WTC11 (cell line): ENCODE data around the gene GSX1. TPM values are rescaled to one million over a fixed set of nuclear protein-coding genes. Genes with fewer than 3 reads are reported as not detected.

Source experiments
- ATAC-seq: fragments of 200-7000 bp; cut with Tn5 transposase; 2 replicates; pipeline ENCODE4 v1.10.0; 2021; ENCODE audit warnings: mild to moderate bottlenecking, moderate library complexity
- CTCF ChIA-PET: fragments of 300-600 bp; sonication (Branson Sonifier 250); formaldehyde crosslinking; loops from one replicate; lab custom pipeline; 2021; ENCODE audit warnings: antibody characterized with exemption; lab: Charles Lee
- POLR2A ChIA-PET: fragments of 350-600 bp; sonication (Branson Sonifier 250); formaldehyde crosslinking; loops from one replicate; lab custom pipeline; 2021; ENCODE audit warnings: antibody characterized with exemption; lab: Charles Lee
- DNase-seq: peaks from one replicate; pipeline ENCODE4 v3.0.0; 2021; ENCODE audit warnings: low spot score
- H3K27ac Mint-ChIP-seq: 2 replicates; pipeline ENCODE4 v1.8.0; 2021; ENCODE audit warnings: mixed read lengths
- H3K27me3 Mint-ChIP-seq: 2 replicates; pipeline ENCODE4 v1.8.0; 2021; ENCODE audit warnings: low read depth, mild to moderate bottlenecking, moderate library complexity, mixed read lengths
- H3K36me3 Mint-ChIP-seq: 2 replicates; pipeline ENCODE4 v1.8.0; 2021; ENCODE audit warnings: mixed read lengths
- H3K4me1 Mint-ChIP-seq: 2 replicates; pipeline ENCODE4 v1.8.0; 2022; ENCODE audit warnings: mixed read lengths
- H3K4me3 Mint-ChIP-seq: 2 replicates; pipeline ENCODE4 v1.8.0; 2021; ENCODE audit warnings: mild to moderate bottlenecking, moderate library complexity, mixed read lengths
- H3K9me3 Mint-ChIP-seq: 2 replicates; pipeline ENCODE4 v1.8.0; 2021; ENCODE audit warnings: mixed read lengths
- AFF4 ChIP-seq: sonication (generic); formaldehyde crosslinking; IDR thresholded peaks from 2 replicates; pipeline ENCODE4 v1.8.1; 2023; ENCODE audit warnings: mild to moderate bottlenecking, missing genetic modification reagents, borderline replicate concordance
- ATF6 ChIP-seq: sonication (generic); formaldehyde crosslinking; IDR thresholded peaks from 2 replicates; pipeline ENCODE4 v1.8.1; 2023; ENCODE audit warnings: mild to moderate bottlenecking, missing genetic modification reagents
- CREB1 ChIP-seq: sonication (generic); formaldehyde crosslinking; IDR thresholded peaks from 2 replicates; pipeline ENCODE4 v1.8.0; 2023; ENCODE audit warnings: mild to moderate bottlenecking, missing genetic modification reagents
- ELF4 ChIP-seq: sonication (generic); formaldehyde crosslinking; IDR thresholded peaks from 2 replicates; pipeline ENCODE4 v1.8.1; 2022; ENCODE audit warnings: low read depth, mild to moderate bottlenecking, moderate library complexity, missing genetic modification reagents
- ERG ChIP-seq: fragments of 250-450 bp; sonication (Bioruptor Pico); IDR thresholded peaks from 2 replicates; pipeline ENCODE4 v1.8.0; 2021; ENCODE audit warnings: mild to moderate bottlenecking
- ETV6 ChIP-seq: sonication (generic); formaldehyde crosslinking; IDR thresholded peaks from 2 replicates; pipeline ENCODE4 v1.8.1; 2022; ENCODE audit warnings: mild to moderate bottlenecking, missing genetic modification reagents
- FOXK1 ChIP-seq: sonication (generic); formaldehyde crosslinking; IDR thresholded peaks from 2 replicates; pipeline ENCODE4 v1.8.0; 2022; ENCODE audit warnings: mild to moderate bottlenecking, moderate library complexity, missing genetic modification reagents
- GRHL2 ChIP-seq: fragments of 250-450 bp; sonication (Bioruptor Pico); IDR thresholded peaks from 2 replicates; pipeline ENCODE4 v1.8.0; 2022; ENCODE audit warnings: mild to moderate bottlenecking, moderate library complexity; ENCODE audit not compliant: insufficient replicate concordance, severe bottlenecking
- HMGXB4 ChIP-seq: sonication (generic); formaldehyde crosslinking; IDR thresholded peaks from 2 replicates; pipeline ENCODE4 v1.8.1; 2023; ENCODE audit warnings: mild to moderate bottlenecking, moderate library complexity, missing genetic modification reagents
- MLX ChIP-seq: sonication (generic); formaldehyde crosslinking; IDR thresholded peaks from 2 replicates; pipeline ENCODE4 v1.8.1; 2023; ENCODE audit warnings: mild to moderate bottlenecking, missing genetic modification reagents, moderate library complexity
- PRRX2 ChIP-seq: fragments of 250-450 bp; sonication (Bioruptor Pico); IDR thresholded peaks from 2 replicates; pipeline ENCODE4 v1.8.0; 2021; ENCODE audit warnings: mild to moderate bottlenecking
- RORB ChIP-seq: fragments of 250-450 bp; sonication (Bioruptor Pico); IDR thresholded peaks from 2 replicates; pipeline ENCODE4 v1.9.0; 2021; ENCODE audit warnings: mild to moderate bottlenecking
- SMAD3 ChIP-seq: sonication (generic); formaldehyde crosslinking; IDR thresholded peaks from 2 replicates; pipeline ENCODE4 v1.8.0; 2022; ENCODE audit warnings: missing genetic modification reagents, mild to moderate bottlenecking, borderline replicate concordance
- SMAD4 ChIP-seq: sonication (generic); formaldehyde crosslinking; IDR thresholded peaks from 2 replicates; pipeline ENCODE4 v1.8.0; 2022; ENCODE audit warnings: mild to moderate bottlenecking, missing genetic modification reagents
- ZNF219 ChIP-seq: sonication (generic); formaldehyde crosslinking; IDR thresholded peaks from 2 replicates; pipeline ENCODE4 v1.8.0; 2023; ENCODE audit warnings: missing genetic modification reagents, mild to moderate bottlenecking, borderline replicate concordance
- ZNF232 ChIP-seq: sonication (generic); formaldehyde crosslinking; IDR thresholded peaks from 2 replicates; pipeline ENCODE4 v1.8.0; 2022; ENCODE audit warnings: mild to moderate bottlenecking, missing genetic modification reagents
- ZNF281 ChIP-seq: sonication (generic); formaldehyde crosslinking; IDR thresholded peaks from 2 replicates; pipeline ENCODE4 v1.8.0; 2023; ENCODE audit warnings: mild to moderate bottlenecking, missing genetic modification reagents
- ZNF671 ChIP-seq: fragments of 250-450 bp; sonication (Bioruptor Pico); IDR thresholded peaks from 2 replicates; pipeline ENCODE4 v1.8.0; 2021; ENCODE audit warnings: mild to moderate bottlenecking
- total RNA-seq: library from RNA; stranded (reverse); gene quantifications from 3 replicates; pipeline ENCODE4 v1.2.3, GENCODE V29; 2021

The GSX1 gene
- total RNA-seq, 1 experiment from 2014 or later, result not detected

GRCh38 chr13:27797228-27797624 is 4.9 kb downstream of the GSX1 start:
- Mint-ChIP-seq H3K27ac (no peak overlapping the region), H3K9me3 (no peaks in the 10 kb centered on the region), H3K27me3 (peaks cover 100% of the 10 kb centered on the region), H3K36me3 (no peaks in the 10 kb centered on the region), H3K4me1 (peaks cover 56% of the 10 kb centered on the region), H3K4me3 (peak overlapping the region; percentile 68)
- TF ChIP-seq GRHL2 (CRISPR knock-in tag), result no peak
- TF ChIP-seq ETV6 (CRISPR knock-in tag), result no peak
- TF ChIP-seq PRRX2 (CRISPR knock-in tag), result no peak
- TF ChIP-seq ZNF219, result no peak
- no peak for TF ChIP-seq ZNF671
- no peak for TF ChIP-seq ZNF281 (CRISPR knock-in tag)
- TF ChIP-seq CREB1, result no peak
- TF ChIP-seq ELF4 (CRISPR knock-in tag), result no peak
- TF ChIP-seq FOXK1 (CRISPR knock-in tag), result no peak
- no peak for TF ChIP-seq ATF6 (CRISPR knock-in tag)
- TF ChIP-seq SMAD3 (CRISPR knock-in tag), result no peak
- no peak for TF ChIP-seq RORB (CRISPR knock-in tag)
- TF ChIP-seq SMAD4 (CRISPR knock-in tag), result no peak
- TF ChIP-seq HMGXB4, result no peak
- no peak for TF ChIP-seq AFF4
- TF ChIP-seq ZNF232 (CRISPR knock-in tag), result no peak
- no peak for TF ChIP-seq MLX (CRISPR knock-in tag)
- TF ChIP-seq ERG, result no peak
- DNase-seq, result peak; percentile 78
- peak; percentile 47 for ATAC-seq
- CTCF ChIA-PET, result interaction anchor here (0.6 to 8.8 kb wide), 29 partner anchors 10 to 435 kb away, joined by 3 to 163 read pairs (median 5); partner anchors contain the start of genes CDX2 and PDX1
- POLR2A ChIA-PET, result interaction anchor here (1.5 kb wide), 1 partner anchor 21 kb away, joined by 3 read pairs; no protein-coding TSS in a partner anchor
